MG63 (cell line): ENCODE data around the gene APOD. TPM values are rescaled to one million over a fixed set of nuclear protein-coding genes. Genes with fewer than 3 reads are reported as not detected.

ENCODE experiments used
- DNase-seq: peaks from one replicate; pipeline ENCODE4 v3.0.0-alpha.2; 2020
- H3K27me3 ChIP-seq: fragments of 250-450 bp; sonication (Bioruptor Pico); 2 replicates; pipeline ENCODE4 v1.5.1; 2020; ENCODE audit warnings: mild to moderate bottlenecking, moderate library complexity
- H3K36me3 ChIP-seq: fragments of 250-450 bp; sonication (Bioruptor Pico); 2 replicates; pipeline ENCODE4 v1.5.1; 2020; ENCODE audit warnings: mild to moderate bottlenecking, moderate library complexity
- H3K4me3 ChIP-seq: fragments of 250-450 bp; sonication (Bioruptor Pico); 2 replicates; pipeline ENCODE4 v1.5.1; 2020; ENCODE audit warnings: mild to moderate bottlenecking, moderate library complexity
- H3K9me3 ChIP-seq: fragments of 250-450 bp; sonication (Bioruptor Pico); 2 replicates; pipeline ENCODE4 v1.5.1; 2020; ENCODE audit warnings: mild to moderate bottlenecking, moderate library complexity
- total RNA-seq: library from RNA; depleted of rRNA; stranded (reverse); fragments of >200 nt; shearing (Covaris generic); gene quantifications from 2 replicates; pipeline ENCODE4 v1.2.3, GENCODE V29; 2014; ENCODE audit warnings: low replicate concordance; rRNA removed

APOD gene
- total RNA-seq, 1 experiment from 2014 or later, result not detected

GRCh38 chr3:195531683-195532082 is 52.1 kb downstream of the APOD start:
- H3K9me3 ChIP-seq, result no peaks in the 10 kb centered on the region
- no peak overlapping the region for H3K4me3 ChIP-seq
- DNase-seq, result no peak
- no peaks in the 10 kb centered on the region for H3K27me3 ChIP-seq
- H3K36me3 ChIP-seq, result no peaks in the 10 kb centered on the region; the same call in 1 of the 2 replicates

GRCh38 chr3:195526492-195526891 is 57.2 kb downstream of the APOD start:
- Histone ChIP-seq H3K9me3 (no peaks in the 10 kb centered on the region), H3K36me3 (peaks cover 3% of the 10 kb centered on the region), H3K27me3 (no peaks in the 10 kb centered on the region), H3K4me3 (no peak overlapping the region)
- DNase-seq, result no peak

- no peak overlapping the region for H3K4me3 ChIP-seq
- no peaks in the 10 kb centered on the region for H3K9me3 ChIP-seq
- H3K36me3 ChIP-seq, result peaks cover 3% of the 10 kb centered on the region
- H3K27me3 ChIP-seq, result no peaks in the 10 kb centered on the region
- no peak for DNase-seq
Observed at GRCh38 chr3:195524171-195524896, 59.4 kb downstream of the APOD start.

- Histone ChIP-seq H3K4me3 (no peak overlapping the region), H3K36me3 (peaks cover 3% of the 10 kb centered on the region), H3K27me3 (no peaks in the 10 kb centered on the region), H3K9me3 (no peaks in the 10 kb centered on the region)
- DNase-seq, result no peak
Observed at GRCh38 chr3:195522254-195523023, 61.3 kb downstream of the APOD start.

Other genes starting within 250 kb of the APOD start
- 31.8 and 45.9 TPM in 2 replicates for gene ACAP2, start 140.9 kb downstream of the APOD start, total RNA-seq
- gene PPP1R2, start 40.6 kb downstream of the APOD start, total RNA-seq, result 30.9 and 43.4 TPM in 2 replicates
- not detected in 2 replicates for gene MUC20, start 137.0 kb upstream of the APOD start, total RNA-seq
- gene MUC4, start 228.0 kb upstream of the APOD start, total RNA-seq, result not detected in 2 replicates